22Rv1 (cell line): Measurements from ENCODE around the gene TOMM70.

Experiments used
- H3K27ac ChIP-seq: fragments of 450-650 bp; 2 replicates; pipeline ENCODE4 v1.5.1; 2017
- CTCF ChIP-seq: fragments of 450-650 bp; IDR thresholded peaks from 2 replicates; pipeline ENCODE4 v1.5.1; 2017; ENCODE audit warnings: mild to moderate bottlenecking
- ZFX ChIP-seq: fragments of 450-650 bp; IDR thresholded peaks from 2 replicates; pipeline ENCODE4 v1.6.1; 2017; ENCODE audit warnings: antibody characterized with exemption, borderline replicate concordance

The TOMM70 gene

GRCh38 chr3:100437721-100438622 lies 37.1 kb upstream of the TOMM70 start:
- no peak overlapping the region for H3K27ac ChIP-seq
- TF ChIP-seq ZFX (no peak), CTCF (no peak)

- H3K27ac ChIP-seq: no peak overlapping the region
- TF ChIP-seq CTCF (no peak), ZFX (no peak)
These were observed 36.1 kb upstream of the TOMM70 start for GRCh38 chr3:100436951-100437350.

- TF ChIP-seq ZFX (no peak), CTCF (no peak)
- H3K27ac ChIP-seq: no peak overlapping the region
These were observed 28.4 kb upstream of the TOMM70 start for GRCh38 chr3:100429187-100429716.

GRCh38 chr3:100427699-100428098 lies 26.8 kb upstream of the TOMM70 start:
- TF ChIP-seq CTCF (no peak), ZFX (no peak)
- H3K27ac ChIP-seq: no peak overlapping the region

GRCh38 chr3:100426067-100426682 lies 25.3 kb upstream of the TOMM70 start:
- H3K27ac ChIP-seq: no peak overlapping the region
- TF ChIP-seq CTCF (no peak), ZFX (no peak)

- H3K27ac ChIP-seq: no peak overlapping the region
- TF ChIP-seq CTCF: no peak
- no peak for TF ChIP-seq ZFX
These were observed 24.4 kb upstream of the TOMM70 start for GRCh38 chr3:100425316-100425715.

- TF ChIP-seq CTCF (no peak), ZFX (no peak)
- H3K27ac ChIP-seq: no peak overlapping the region
These were observed 23.4 kb upstream of the TOMM70 start for GRCh38 chr3:100424261-100424660.
